Colonic mucosa (tissue), 4 donors: ENCODE data around the gene CAPRIN1. TPM values are rescaled to one million over a fixed set of nuclear protein-coding genes. Genes with fewer than 3 reads are reported as not detected.

Experiments
- DNase-seq: peaks from one replicate; pipeline ENCODE4 v3.0.0-alpha.2; 2020
- H3K27ac ChIP-seq: fragments of 200-600 bp; one replicate; pipeline ENCODE4 v1.8.0; 2021
- H3K27me3 ChIP-seq: fragments of 200-600 bp; one replicate; pipeline ENCODE4 v1.8.0; 2021
- H3K36me3 ChIP-seq: fragments of 200-600 bp; one replicate; pipeline ENCODE4 v1.8.0; 2021
- H3K4me1 ChIP-seq: fragments of 200-600 bp; one replicate; pipeline ENCODE4 v1.8.0; 2021; ENCODE audit warnings: mild to moderate bottlenecking
- H3K4me3 ChIP-seq: fragments of 200-600 bp; one replicate; pipeline ENCODE4 v1.8.0; 2021
- H3K9ac ChIP-seq, 2 donors: one replicate each; pipeline ENCODE4 v1.7.0; 2013; ENCODE audit warnings: control low read depth in 2 of 2, low read depth in 2 of 2, low read length in 2 of 2
- H3K9me3 ChIP-seq: fragments of 200-600 bp; one replicate; pipeline ENCODE4 v1.8.0; 2021
- intact Hi-C: fragments of 100-400 bp; cut with DNase I; formaldehyde crosslinking; loops from one replicate; pipeline ENCODE4 v1.14.1; 2022
- total RNA-seq, 2 donors: library from RNA; stranded (reverse); fragmentation: NEBNext Ultra II Directional in 1 of 2; extraction: Animal tissue kit (Norgen Biotek cat#: 25700) in 1 of 2; gene quantifications; one replicate each; pipeline ENCODE4 v1.2.1, GENCODE V29; 2021
- TF ChIP-seq, protein P1 (sequence below): fragments of 200-600 bp; IDR thresholded peaks from one replicate; pipeline ENCODE4 v1.8.0; 2022; ENCODE audit warnings: antibody characterized with exemption, mild to moderate bottlenecking
- donor health status: healthy.
- donor health status: DM: no; HTN: no; CAD: no.
- donor health status: DM: no; HTN: no; CAD: no.

CAPRIN1 gene
- total RNA-seq, 2 donors from 2014 or later = 182 to 274 TPM

DNA sequence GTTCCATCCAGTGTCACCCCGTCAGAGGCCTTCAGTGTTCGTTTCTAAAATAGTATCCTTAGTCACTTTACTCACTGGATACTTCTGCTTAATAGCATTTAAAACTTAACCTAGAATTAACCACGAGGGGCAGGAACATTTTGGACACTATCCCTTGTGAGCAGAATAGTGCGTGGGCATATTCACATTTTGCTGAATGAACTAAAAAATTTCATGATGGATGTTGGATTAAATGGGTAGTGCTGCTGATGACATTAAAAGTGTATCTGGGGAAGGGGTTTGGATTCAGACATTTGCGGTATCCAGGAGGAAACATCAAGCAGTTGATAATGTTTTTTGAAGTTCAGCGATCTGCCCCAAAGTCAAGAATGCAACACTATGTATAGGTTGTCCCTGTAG lies 53.1 kb downstream of the CAPRIN1 start:
- Histone ChIP-seq H3K36me3 (peaks cover 7% of the 10 kb centered on the region), H3K27me3 (no peaks in the 10 kb centered on the region), H3K9ac (peak overlapping the region; percentile 88 to 96), H3K27ac (peak overlapping the region; percentile 93), H3K4me3 (peak overlapping the region; percentile 99), H3K9me3 (no peaks in the 10 kb centered on the region), H3K4me1 (peaks cover 16% of the 10 kb centered on the region)
- intact Hi-C loops = loop anchor here (5.0 kb wide), 2 partner anchors 47 to 107 kb away; no protein-coding TSS in a partner anchor
- no peak for DNase-seq
- TF ChIP-seq, protein P1, sequence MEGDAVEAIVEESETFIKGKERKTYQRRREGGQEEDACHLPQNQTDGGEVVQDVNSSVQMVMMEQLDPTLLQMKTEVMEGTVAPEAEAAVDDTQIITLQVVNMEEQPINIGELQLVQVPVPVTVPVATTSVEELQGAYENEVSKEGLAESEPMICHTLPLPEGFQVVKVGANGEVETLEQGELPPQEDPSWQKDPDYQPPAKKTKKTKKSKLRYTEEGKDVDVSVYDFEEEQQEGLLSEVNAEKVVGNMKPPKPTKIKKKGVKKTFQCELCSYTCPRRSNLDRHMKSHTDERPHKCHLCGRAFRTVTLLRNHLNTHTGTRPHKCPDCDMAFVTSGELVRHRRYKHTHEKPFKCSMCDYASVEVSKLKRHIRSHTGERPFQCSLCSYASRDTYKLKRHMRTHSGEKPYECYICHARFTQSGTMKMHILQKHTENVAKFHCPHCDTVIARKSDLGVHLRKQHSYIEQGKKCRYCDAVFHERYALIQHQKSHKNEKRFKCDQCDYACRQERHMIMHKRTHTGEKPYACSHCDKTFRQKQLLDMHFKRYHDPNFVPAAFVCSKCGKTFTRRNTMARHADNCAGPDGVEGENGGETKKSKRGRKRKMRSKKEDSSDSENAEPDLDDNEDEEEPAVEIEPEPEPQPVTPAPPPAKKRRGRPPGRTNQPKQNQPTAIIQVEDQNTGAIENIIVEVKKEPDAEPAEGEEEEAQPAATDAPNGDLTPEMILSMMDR = no peak

DNA sequence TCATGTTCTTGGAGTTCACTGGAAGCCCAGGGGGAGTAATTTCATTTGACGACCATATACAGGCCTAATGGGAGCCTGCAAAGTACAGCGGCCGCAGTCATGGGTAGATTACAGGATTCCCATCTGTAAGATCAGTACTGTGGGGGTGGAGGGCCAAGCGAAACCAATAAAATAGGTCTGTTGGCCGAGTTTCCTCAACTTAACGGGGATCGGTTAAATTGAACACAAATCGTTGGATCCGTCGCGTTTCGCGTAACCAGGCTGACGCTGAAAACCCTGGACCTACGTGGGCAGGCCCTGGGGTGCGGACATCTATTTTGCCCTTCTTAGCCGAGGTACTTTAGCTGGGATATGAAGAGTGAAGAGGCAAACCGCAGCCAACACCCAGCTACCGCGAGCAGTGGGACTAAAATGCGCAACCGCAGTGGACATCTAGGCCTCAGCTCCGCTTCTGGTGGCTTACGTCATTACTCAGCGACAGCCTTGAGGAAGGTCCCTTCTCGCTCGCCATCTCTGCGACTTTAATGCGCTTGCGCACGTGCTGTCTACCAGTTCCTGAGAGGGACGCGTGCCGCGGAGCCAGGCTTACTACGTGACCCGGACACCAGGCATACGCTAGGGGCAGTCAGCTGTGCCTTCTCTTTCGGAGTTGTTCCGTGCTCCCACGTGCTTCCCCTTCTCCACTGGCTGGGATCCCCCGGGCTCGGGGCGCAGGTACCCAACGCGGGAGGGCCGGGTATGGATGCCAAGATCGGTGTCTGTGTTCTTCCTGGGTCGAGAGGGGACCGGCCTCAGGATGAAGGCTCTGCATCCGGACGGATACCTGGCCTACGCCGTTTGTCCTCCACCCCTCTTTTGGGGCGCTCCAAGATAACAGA lies 53.8 kb downstream of the CAPRIN1 start, which contains the start of gene NAT10:
Gene NAT10 (plus strand): TSS at position 551 of the 878 bp plus-strand sequence. CDS start 2,597 bp downstream, outside the sequence.
- TF ChIP-seq, protein P1 = no peak
- intact Hi-C loops = loop anchor here (5.0 kb wide), 1 partner anchor 108 kb away; no protein-coding TSS in a partner anchor
- Histone ChIP-seq H3K4me1 (peaks cover 16% of the 10 kb centered on the region), H3K36me3 (peaks cover under 1% of the 10 kb centered on the region), H3K9ac (peak within 1 kb of the TSS; percentile 88 to 96), H3K27ac (peak within 1 kb of the TSS; percentile 93), H3K9me3 (no peaks in the 10 kb centered on the region), H3K4me3 (peak within 1 kb of the TSS; percentile 99), H3K27me3 (no peaks in the 10 kb centered on the region)
- DNase-seq = peak; percentile 97

DNA sequence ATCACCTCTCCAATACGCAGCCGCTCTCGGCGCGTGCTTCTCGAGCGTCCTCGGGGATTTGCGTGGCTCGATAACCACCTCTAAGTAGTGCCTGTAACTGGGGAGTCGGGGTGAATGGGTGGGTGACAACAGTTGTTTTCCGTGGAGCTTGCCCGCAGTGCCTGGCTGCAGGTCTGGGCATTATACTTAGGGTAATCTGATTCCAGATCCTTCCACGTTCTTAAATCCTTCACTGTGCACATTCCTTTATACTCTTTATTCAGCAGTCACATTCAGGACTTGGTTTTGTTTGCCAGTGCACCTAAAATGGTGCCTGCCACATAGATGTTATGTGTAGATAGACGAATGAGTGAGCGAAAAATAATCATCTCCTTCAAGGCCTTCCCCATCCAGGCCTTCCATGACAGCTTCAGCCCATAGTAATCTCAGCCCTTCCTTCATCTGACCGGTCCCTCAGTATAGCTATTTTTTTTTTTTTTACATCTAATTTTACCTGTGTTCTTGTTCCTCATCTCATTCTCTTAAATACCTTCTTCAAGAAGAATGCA lies 54.5 kb downstream of the CAPRIN1 start:
- H3K27ac ChIP-seq = peak overlapping the region; percentile 93
- peak overlapping the region; percentile 99 for H3K4me3 ChIP-seq
- H3K9ac ChIP-seq = peak overlapping the region; percentile 79 to 88
- TF ChIP-seq, protein P1 = no peak
- no peaks in the 10 kb centered on the region for H3K36me3 ChIP-seq
- no peaks in the 10 kb centered on the region for H3K9me3 ChIP-seq
- no peak for DNase-seq
- intact Hi-C loops = loop anchor here (5.0 kb wide), 1 partner anchor 109 kb away; no protein-coding TSS in a partner anchor
- H3K4me1 ChIP-seq = peaks cover 16% of the 10 kb centered on the region
- no peaks in the 10 kb centered on the region for H3K27me3 ChIP-seq

DNA sequence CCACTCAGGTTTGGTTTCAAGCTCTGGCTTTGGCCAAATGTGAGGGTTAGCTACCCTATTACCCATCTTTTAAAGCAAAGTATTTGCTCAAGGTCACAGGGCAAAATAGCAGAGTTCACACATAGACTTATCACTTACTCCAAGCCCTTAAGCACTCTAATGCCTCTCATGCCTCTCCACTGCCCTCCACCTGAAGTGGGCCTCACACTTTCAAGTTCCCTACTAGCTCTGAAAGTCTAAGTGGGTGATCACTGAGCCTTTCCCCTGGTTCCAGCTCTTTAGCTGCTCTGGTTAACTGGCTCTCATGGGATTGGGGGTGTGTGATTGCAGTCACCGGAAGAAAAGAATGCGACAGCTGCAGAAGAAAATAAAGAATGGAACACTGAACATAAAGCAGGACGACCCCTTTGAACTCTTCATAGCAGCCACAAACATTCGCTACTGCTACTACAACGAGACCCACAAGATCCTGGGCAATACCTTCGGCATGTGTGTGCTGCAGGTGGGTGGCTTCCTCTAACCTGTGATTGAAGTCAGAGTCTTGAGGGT lies 60.3 kb downstream of the CAPRIN1 start:
- Histone ChIP-seq H3K9me3 (no peaks in the 10 kb centered on the region), H3K9ac (no peak overlapping the region), H3K4me3 (no peak overlapping the region), H3K4me1 (no peaks in the 10 kb centered on the region), H3K36me3 (no peaks in the 10 kb centered on the region), H3K27ac (no peak overlapping the region), H3K27me3 (no peaks in the 10 kb centered on the region)
- TF ChIP-seq, protein P1 = no peak
- intact Hi-C loops = loop anchor here (10.0 kb wide), 1 partner anchor 343 kb away; no protein-coding TSS in a partner anchor
- DNase-seq = no peak

DNA sequence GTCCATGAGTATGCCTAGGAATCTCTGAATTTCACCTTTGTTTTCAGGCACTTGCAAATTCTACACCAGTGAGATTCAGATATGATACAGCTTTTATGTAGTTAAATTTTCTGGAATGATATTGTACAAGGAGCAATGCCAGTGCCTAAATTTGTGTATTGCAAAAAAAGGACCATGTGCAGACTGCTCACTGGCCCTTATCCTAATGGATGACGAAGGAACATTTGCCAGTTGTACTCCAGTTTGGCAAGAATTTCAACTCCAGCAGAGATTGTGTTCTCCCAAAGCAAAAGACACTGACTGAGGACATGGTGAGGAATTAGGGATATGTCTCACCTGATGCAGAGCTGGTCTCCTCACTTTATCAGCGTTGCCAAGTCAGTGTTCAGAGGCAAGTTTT lies 62.5 kb downstream of the CAPRIN1 start:
- H3K9ac ChIP-seq = no peak overlapping the region
- no peaks in the 10 kb centered on the region for H3K27me3 ChIP-seq
- TF ChIP-seq, protein P1 = no peak
- DNase-seq = no peak
- H3K36me3 ChIP-seq = peaks cover 5% of the 10 kb centered on the region
- intact Hi-C loops = loop anchor here (10.0 kb wide), 1 partner anchor 341 kb away; no protein-coding TSS in a partner anchor
- H3K4me3 ChIP-seq = no peak overlapping the region
- no peaks in the 10 kb centered on the region for H3K9me3 ChIP-seq
- no peaks in the 10 kb centered on the region for H3K4me1 ChIP-seq
- H3K27ac ChIP-seq = no peak overlapping the region
